C4-2B (cell line): Measurements from ENCODE around the gene GFOD1.

Experiments
- H3K27ac ChIP-seq: fragments of 450-650 bp; 2 replicates; pipeline ENCODE4 v1.5.1; 2017
- CTCF ChIP-seq: fragments of 450-650 bp; conservative IDR thresholded peaks from 2 replicates; pipeline ENCODE4 v1.5.1; 2017; ENCODE audit warnings: mild to moderate bottlenecking
- ZFX ChIP-seq: fragments of 450-650 bp; IDR thresholded peaks from 2 replicates; pipeline ENCODE4 v1.6.1; 2017

Gene GFOD1

GRCh38 chr6:13319891-13320564, 167.4 kb downstream of the GFOD1 start:
- TF ChIP-seq CTCF = no peak
- no peak for TF ChIP-seq ZFX
- H3K27ac ChIP-seq = no peak overlapping the region

GRCh38 chr6:13318821-13319220, 168.6 kb downstream of the GFOD1 start:
- TF ChIP-seq ZFX (no peak), CTCF (no peak)

GRCh38 chr6:13315896-13316295, 171.5 kb downstream of the GFOD1 start:
- TF ChIP-seq CTCF = no peak
- no peak overlapping the region for H3K27ac ChIP-seq

More at GRCh38 chr6:13318821-13319220, 168.6 kb downstream of the GFOD1 start:
- H3K27ac ChIP-seq = no peak overlapping the region

- no peak overlapping the region for H3K27ac ChIP-seq
- TF ChIP-seq CTCF = no peak
- no peak for TF ChIP-seq ZFX
Observed at GRCh38 chr6:13314806-13315205, 172.6 kb downstream of the GFOD1 start.

- no peak overlapping the region for H3K27ac ChIP-seq
- TF ChIP-seq CTCF = no peak
- no peak for TF ChIP-seq ZFX
Observed at GRCh38 chr6:13311155-13311554, 176.2 kb downstream of the GFOD1 start.

- H3K27ac ChIP-seq = no peak overlapping the region
- TF ChIP-seq ZFX (no peak), CTCF (no peak)
Observed at GRCh38 chr6:13308332-13308731, 179.1 kb downstream of the GFOD1 start.
